GM21529 (cell line): ENCODE data around the gene TMEM11.
"Not testable (repeated sequence)": the region's sequence is repeated elsewhere in the genome, so short reads cannot be mapped to it uniquely, and the experiment has no call there.

Experiments used
- ATAC-seq: cut with Tn5 transposase; IDR thresholded peaks from one replicate; pipeline ENCODE4 v1.9.1; 2021; ENCODE audit not compliant: unreplicated experiment

Gene TMEM11

GRCh38 chr17:21212826-21213637 is 929 bp downstream of the TMEM11 start:
- no peak for ATAC-seq

- no peak for ATAC-seq
Observed at GRCh38 chr17:21211825-21212479, 2.0 kb downstream of the TMEM11 start.

- no peak for ATAC-seq
Observed at GRCh38 chr17:21210411-21211076, 3.4 kb downstream of the TMEM11 start.

- no peak for ATAC-seq
Observed at GRCh38 chr17:21209511-21210175, 4.3 kb downstream of the TMEM11 start.

- ATAC-seq: no peak
Observed at GRCh38 chr17:21208352-21208751, 5.6 kb downstream of the TMEM11 start.

- no peak for ATAC-seq
Observed at GRCh38 chr17:21204935-21205334, 9.0 kb downstream of the TMEM11 start.

GRCh38 chr17:21202512-21202911 is 11.4 kb downstream of the TMEM11 start:
- no peak for ATAC-seq

GRCh38 chr17:21201874-21202273 is 12.1 kb downstream of the TMEM11 start:
- ATAC-seq: no peak

GRCh38 chr17:21201298-21201595 is 12.7 kb downstream of the TMEM11 start:
- ATAC-seq: no peak

- ATAC-seq: no peak
Observed at GRCh38 chr17:21200590-21201297, 13.2 kb downstream of the TMEM11 start.

- no peak for ATAC-seq
Observed at GRCh38 chr17:21199856-21200255, 14.1 kb downstream of the TMEM11 start.

- ATAC-seq: no peak
Observed at GRCh38 chr17:21199311-21199710, 14.7 kb downstream of the TMEM11 start.

- no peak for ATAC-seq
Observed at GRCh38 chr17:21198411-21198810, 15.6 kb downstream of the TMEM11 start.

GRCh38 chr17:21196126-21196525 is 17.8 kb downstream of the TMEM11 start:
- no peak for ATAC-seq

GRCh38 chr17:21194703-21195102 is 19.3 kb downstream of the TMEM11 start:
- no peak for ATAC-seq

GRCh38 chr17:21194226-21194625 is 19.7 kb downstream of the TMEM11 start:
- ATAC-seq: no peak

- no peak for ATAC-seq
Observed at GRCh38 chr17:21193031-21193430, 20.9 kb downstream of the TMEM11 start.

GRCh38 chr17:21192414-21192813 is 21.5 kb downstream of the TMEM11 start:
- not testable (repeated sequence) for ATAC-seq

- ATAC-seq: no peak
Observed at GRCh38 chr17:21191698-21192097, 22.3 kb downstream of the TMEM11 start.

GRCh38 chr17:21190078-21190477 is 23.9 kb downstream of the TMEM11 start:
- no peak for ATAC-seq

GRCh38 chr17:21189361-21189760 is 24.6 kb downstream of the TMEM11 start:
- no peak for ATAC-seq
